Nephron (organoid): Measurements from ENCODE around the gene GRAP2.

ENCODE experiments used
- H3K27ac Mint-ChIP-seq, 3 experiments: 2 replicates each; pipeline ENCODE4 v1.8.0; 2020; ENCODE audit warnings: mixed read lengths in 3 of 3, mild to moderate bottlenecking in 2 of 3, moderate library complexity in 1 of 3
- H3K27me3 Mint-ChIP-seq: 2 replicates; pipeline ENCODE4 v1.8.0; 2021; ENCODE audit warnings: low read depth, mild to moderate bottlenecking, moderate library complexity, mixed read lengths
- H3K36me3 Mint-ChIP-seq: 2 replicates; pipeline ENCODE4 v1.8.0; 2020; ENCODE audit warnings: low read depth, mixed read lengths
- H3K4me1 Mint-ChIP-seq: 2 replicates; pipeline ENCODE4 v1.8.0; 2020; ENCODE audit warnings: mixed read lengths
- H3K4me3 Mint-ChIP-seq, 3 experiments: 2 replicates each; pipeline ENCODE4 v1.8.0; 2020; ENCODE audit warnings: mild to moderate bottlenecking in 3 of 3, mixed read lengths in 3 of 3, moderate library complexity in 2 of 3
- H3K9me3 Mint-ChIP-seq: 2 replicates; pipeline ENCODE4 v1.8.0; 2020; ENCODE audit warnings: mixed read lengths
- TF ChIP-seq, protein P1 (sequence below), 3 experiments: fragments of 200-600 bp; sonication (generic); IDR thresholded peaks; one replicate each; pipeline ENCODE4 v1.5.0; 2021; ENCODE audit warnings: antibody characterized with exemption in 3 of 3; ENCODE audit not compliant: unreplicated experiment in 3 of 3

The GRAP2 gene

DNA sequence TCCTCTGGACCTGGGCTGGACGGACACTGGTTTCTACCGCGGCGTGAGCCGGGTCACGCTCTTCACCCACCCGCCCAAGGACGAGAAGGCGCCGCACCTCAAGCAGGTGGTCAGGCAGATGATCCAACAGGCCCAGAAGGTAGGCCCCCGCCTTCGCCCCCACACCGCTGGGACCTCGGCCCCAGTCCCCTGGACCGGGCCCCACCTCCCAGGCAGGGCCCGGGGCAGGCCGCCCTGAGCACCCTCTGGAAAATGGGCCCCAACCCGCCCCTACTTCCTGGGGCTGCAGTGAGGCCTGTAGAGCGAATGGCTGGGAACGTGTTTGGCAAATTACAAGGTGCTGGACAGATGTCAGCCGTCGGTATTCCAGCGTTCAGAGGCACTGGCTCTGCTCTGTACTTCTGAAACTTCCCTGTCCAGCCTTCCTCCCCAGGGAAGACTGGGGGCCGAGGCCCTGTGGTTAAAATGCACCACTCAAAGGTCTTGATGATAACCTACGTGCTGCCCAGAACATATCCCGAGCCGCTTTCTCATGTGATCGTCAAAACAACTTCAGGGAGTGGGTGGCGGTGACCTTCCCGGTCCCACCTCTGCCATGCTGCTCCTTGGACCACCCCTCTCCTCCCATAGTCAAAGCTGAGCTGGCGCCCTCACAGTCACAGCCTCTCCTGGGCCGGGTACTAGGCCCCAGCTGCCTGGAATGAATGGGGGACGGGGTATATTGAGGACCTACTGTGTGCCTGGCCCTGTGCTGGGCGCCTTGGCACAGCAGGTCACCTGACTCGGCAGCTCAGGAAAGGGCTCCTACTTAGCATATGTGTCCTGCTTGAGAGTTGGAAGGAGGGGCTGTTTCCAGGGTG, 94.7 kb downstream of the GRAP2 start:
- Mint-ChIP-seq H3K27ac (no peak overlapping the region), H3K27me3 (peaks cover 80% of the 10 kb centered on the region), H3K4me3 (peak overlapping the region; percentile 13 to 44 (median 27)), H3K36me3 (no peaks in the 10 kb centered on the region), H3K9me3 (peaks cover 5% of the 10 kb centered on the region), H3K4me1 (peaks cover 51% of the 10 kb centered on the region)
- TF ChIP-seq, protein P1, sequence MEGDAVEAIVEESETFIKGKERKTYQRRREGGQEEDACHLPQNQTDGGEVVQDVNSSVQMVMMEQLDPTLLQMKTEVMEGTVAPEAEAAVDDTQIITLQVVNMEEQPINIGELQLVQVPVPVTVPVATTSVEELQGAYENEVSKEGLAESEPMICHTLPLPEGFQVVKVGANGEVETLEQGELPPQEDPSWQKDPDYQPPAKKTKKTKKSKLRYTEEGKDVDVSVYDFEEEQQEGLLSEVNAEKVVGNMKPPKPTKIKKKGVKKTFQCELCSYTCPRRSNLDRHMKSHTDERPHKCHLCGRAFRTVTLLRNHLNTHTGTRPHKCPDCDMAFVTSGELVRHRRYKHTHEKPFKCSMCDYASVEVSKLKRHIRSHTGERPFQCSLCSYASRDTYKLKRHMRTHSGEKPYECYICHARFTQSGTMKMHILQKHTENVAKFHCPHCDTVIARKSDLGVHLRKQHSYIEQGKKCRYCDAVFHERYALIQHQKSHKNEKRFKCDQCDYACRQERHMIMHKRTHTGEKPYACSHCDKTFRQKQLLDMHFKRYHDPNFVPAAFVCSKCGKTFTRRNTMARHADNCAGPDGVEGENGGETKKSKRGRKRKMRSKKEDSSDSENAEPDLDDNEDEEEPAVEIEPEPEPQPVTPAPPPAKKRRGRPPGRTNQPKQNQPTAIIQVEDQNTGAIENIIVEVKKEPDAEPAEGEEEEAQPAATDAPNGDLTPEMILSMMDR (IDR thresholded peaks at IDR 0.05; ENCODE audit: unreplicated experiment in 3 of 3) = no peak

DNA sequence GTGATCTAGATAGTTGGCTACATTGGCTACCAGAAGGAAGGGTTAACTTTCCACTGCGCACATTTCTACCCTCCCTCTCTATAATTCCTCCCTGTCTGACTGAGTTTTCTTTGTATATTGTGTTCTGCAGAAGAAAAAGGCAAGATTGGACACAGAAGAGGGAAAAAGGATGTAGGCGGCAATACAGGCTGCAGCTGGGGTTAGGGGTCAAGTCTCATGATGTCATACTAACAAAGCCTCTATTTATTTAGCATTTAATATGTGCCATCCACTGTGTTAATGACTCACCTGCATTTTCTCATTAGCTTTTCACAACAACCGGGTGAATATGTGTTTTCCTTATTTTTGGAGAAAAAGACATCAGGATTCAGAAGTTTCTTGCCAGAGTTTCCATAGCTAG, 95.8 kb downstream of the GRAP2 start:
- H3K4me1 Mint-ChIP-seq = peaks cover 57% of the 10 kb centered on the region
- peak overlapping the region in 2 of 3 experiments; percentile 18 to 20 for H3K27ac Mint-ChIP-seq
- H3K36me3 Mint-ChIP-seq = no peaks in the 10 kb centered on the region
- TF ChIP-seq, protein P1 (IDR thresholded peaks at IDR 0.05; ENCODE audit: unreplicated experiment in 3 of 3) = no peak
- peaks cover 69% of the 10 kb centered on the region for H3K27me3 Mint-ChIP-seq
- H3K9me3 Mint-ChIP-seq = peaks cover 5% of the 10 kb centered on the region
- H3K4me3 Mint-ChIP-seq = peak overlapping the region in 1 of 3 experiments; percentile 19

DNA sequence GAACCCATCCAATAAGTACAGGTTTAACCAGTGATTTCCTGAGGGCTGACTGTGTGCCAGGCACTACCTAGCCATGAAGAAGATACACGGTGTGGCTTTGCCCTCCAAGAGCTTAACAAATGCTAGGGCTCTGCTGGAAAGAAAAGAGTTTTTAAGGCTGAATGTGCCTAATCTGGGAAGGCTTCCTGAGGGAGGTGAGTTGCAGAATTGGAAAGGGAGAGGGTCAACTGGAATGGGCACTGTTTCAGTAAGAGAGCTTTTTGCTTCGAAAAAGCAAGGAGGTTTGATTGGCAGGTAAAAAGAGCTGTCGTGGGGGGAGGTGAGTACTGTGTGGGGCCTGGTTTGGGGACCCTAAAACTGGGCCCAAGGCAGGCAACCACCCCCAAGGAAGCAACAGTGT, 96.5 kb downstream of the GRAP2 start:
- Mint-ChIP-seq H3K36me3 (no peaks in the 10 kb centered on the region), H3K4me1 (peaks cover 64% of the 10 kb centered on the region), H3K4me3 (no peak overlapping the region), H3K27ac (peak overlapping the region in 1 of 3 experiments; percentile 65), H3K9me3 (peaks cover 5% of the 10 kb centered on the region), H3K27me3 (peaks cover 66% of the 10 kb centered on the region)
- TF ChIP-seq, protein P1 (IDR thresholded peaks at IDR 0.05; ENCODE audit: unreplicated experiment in 3 of 3) = no peak

DNA sequence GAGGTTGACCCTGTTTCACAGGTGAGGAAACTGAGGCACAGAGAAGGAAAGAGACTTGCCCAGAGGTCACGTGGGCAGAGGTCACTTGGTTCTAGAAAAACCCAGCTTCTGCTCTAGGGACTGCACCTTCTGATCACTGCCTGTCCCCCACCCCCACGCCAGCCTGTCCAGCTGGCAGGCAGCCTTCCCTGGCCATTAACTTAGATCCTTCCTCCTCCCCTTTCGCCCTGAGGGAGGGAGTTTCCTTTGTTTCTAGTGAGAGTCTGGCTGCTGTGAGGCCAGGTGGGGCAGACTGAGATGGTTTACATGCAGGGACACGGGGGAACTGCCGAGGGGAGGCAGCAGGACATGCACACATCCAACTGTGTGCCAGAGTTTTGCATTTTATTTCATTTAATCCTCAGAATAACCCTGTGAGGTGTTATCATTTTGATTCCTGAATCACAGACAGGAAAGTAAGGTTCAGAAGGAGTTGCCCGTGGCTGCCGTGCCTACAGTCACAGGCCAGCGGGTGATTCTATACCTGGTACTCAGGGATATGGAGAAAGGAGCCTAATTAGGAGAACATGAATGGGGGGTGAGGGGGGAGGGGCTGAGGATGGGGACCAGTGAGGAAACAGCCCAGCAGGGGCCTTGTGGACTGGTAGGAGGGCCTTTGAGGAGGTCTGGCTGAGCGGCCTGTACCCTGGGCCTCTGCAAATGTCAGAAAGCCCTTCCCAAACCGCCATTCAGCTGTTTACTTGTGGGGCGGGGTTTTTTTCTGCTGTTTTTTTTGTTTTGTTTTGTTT, 97.2 kb downstream of the GRAP2 start:
- peaks cover 5% of the 10 kb centered on the region for H3K9me3 Mint-ChIP-seq
- H3K4me3 Mint-ChIP-seq = peak overlapping the region in 1 of 3 experiments; percentile 14
- no peaks in the 10 kb centered on the region for H3K36me3 Mint-ChIP-seq
- TF ChIP-seq, protein P1 (IDR thresholded peaks at IDR 0.05; ENCODE audit: unreplicated experiment in 3 of 3) = no peak
- peak overlapping the region; percentile 79 to 82 (median 81) for H3K27ac Mint-ChIP-seq
- peaks cover 63% of the 10 kb centered on the region for H3K27me3 Mint-ChIP-seq
- peaks cover 68% of the 10 kb centered on the region for H3K4me1 Mint-ChIP-seq

DNA sequence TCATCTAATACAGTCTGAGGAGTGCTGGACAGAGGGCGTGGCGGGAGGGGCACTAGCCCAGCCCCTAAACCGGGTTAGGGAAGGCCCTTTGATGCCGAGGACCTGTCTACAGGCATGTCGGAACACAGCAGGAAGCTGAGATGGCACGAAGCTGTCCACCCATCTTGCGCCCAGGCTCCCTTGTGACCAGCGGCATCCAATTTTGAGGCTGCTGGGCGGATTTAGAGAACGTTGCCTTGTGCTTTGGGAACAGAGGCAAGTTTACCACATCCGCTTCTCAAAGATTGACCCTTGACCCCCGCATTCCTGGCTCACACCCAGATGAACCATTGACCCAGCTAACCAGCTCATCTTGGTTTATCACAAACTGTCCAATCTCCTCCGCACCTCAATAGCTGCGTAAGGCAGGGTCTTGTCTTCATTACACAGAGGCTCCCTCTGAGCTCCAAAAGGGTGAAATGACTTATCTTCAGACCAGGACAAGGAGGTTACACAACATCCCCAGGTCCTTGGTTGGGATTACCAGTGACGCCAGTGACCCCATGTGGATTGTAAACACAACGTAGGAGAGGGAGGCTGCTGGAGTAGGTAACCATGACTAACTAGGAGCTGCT, 98.4 kb downstream of the GRAP2 start:
- Mint-ChIP-seq H3K4me1 (peaks cover 69% of the 10 kb centered on the region), H3K36me3 (no peaks in the 10 kb centered on the region), H3K27me3 (peaks cover 52% of the 10 kb centered on the region), H3K9me3 (no peaks in the 10 kb centered on the region), H3K27ac (no peak overlapping the region), H3K4me3 (no peak overlapping the region)
- TF ChIP-seq, protein P1 (IDR thresholded peaks at IDR 0.05; ENCODE audit: unreplicated experiment in 3 of 3) = no peak
